Stimulated activated CD4-positive, alpha-beta T cell treated with anti-CD3 and anti-CD28 coated beads, Interleukin-4, amount 100 ng/mL, for 24 hours (primary cell): ENCODE measurements around the gene STK38L.

Experiments used
- DNase-seq: peaks from one replicate; pipeline ENCODE4 v3.0.0-alpha.2; 2020

The STK38L gene

GRCh38 chr12:27243804-27244688 lies at the start of gene STK38L:
Gene STK38L (plus strand): TSS chr12:27244286. CDS start chr12:27297721, 53,435 bp downstream.
- DNase-seq: peak; percentile 97

- DNase-seq: no peak
Observed at GRCh38 chr12:27194644-27195043, 49.4 kb upstream of the STK38L start.

- no peak for DNase-seq
Observed at GRCh38 chr12:27198036-27198435, 46.0 kb upstream of the STK38L start.

- DNase-seq: no peak
Observed at GRCh38 chr12:27199638-27200300, 44.3 kb upstream of the STK38L start.

- no peak for DNase-seq
Observed at GRCh38 chr12:27201169-27201568, 42.9 kb upstream of the STK38L start.

- DNase-seq: no peak
Observed at GRCh38 chr12:27206801-27207502, 37.1 kb upstream of the STK38L start.

- DNase-seq: peak; percentile 57
Observed at GRCh38 chr12:27207615-27208413, 36.3 kb upstream of the STK38L start.

- DNase-seq: no peak
Observed at GRCh38 chr12:27208414-27208750, 35.7 kb upstream of the STK38L start.

GRCh38 chr12:27209257-27209910 lies 34.7 kb upstream of the STK38L start:
- DNase-seq: no peak

GRCh38 chr12:27210187-27210586 lies 33.9 kb upstream of the STK38L start:
- no peak for DNase-seq

- no peak for DNase-seq
Observed at GRCh38 chr12:27212861-27213260, 31.2 kb upstream of the STK38L start.

GRCh38 chr12:27213304-27213703 lies 30.8 kb upstream of the STK38L start:
- DNase-seq: no peak

GRCh38 chr12:27213830-27214787 lies 30.0 kb upstream of the STK38L start:
- DNase-seq: no peak

GRCh38 chr12:27217590-27217989 lies 26.5 kb upstream of the STK38L start:
- DNase-seq: no peak

GRCh38 chr12:27219693-27220054 lies 24.4 kb upstream of the STK38L start:
- DNase-seq: no peak

GRCh38 chr12:27220055-27220987 lies 23.8 kb upstream of the STK38L start:
- no peak for DNase-seq

GRCh38 chr12:27220988-27221345 lies 23.1 kb upstream of the STK38L start:
- DNase-seq: no peak

GRCh38 chr12:27221625-27222387 lies 22.3 kb upstream of the STK38L start:
- DNase-seq: no peak

GRCh38 chr12:27226407-27226929 lies 17.6 kb upstream of the STK38L start:
- no peak for DNase-seq
